A549 (cell line): ENCODE results near the gene PRCD. TPM values are rescaled to one million over a fixed set of nuclear protein-coding genes. Genes with fewer than 3 reads are reported as not detected.

Experiments used
- ATAC-seq, 2 experiments: fragments of 200-7000 bp in 1 of 2; fragments of >200 bp in 1 of 2; cut with Nextera tagmentation in 1 of 2; cut with Tn5 transposase in 1 of 2; 3 replicates each; pipeline versions ENCODE4 v1.8.0 to v1.9.1; 2018 to 2020; ENCODE audit warnings: mild to moderate bottlenecking in 1 of 2, moderate library complexity in 1 of 2
- CTCF ChIA-PET: fragments of 300-600 bp; sonication (Branson Sonifier 250); formaldehyde crosslinking; extraction: SDS; loops from one replicate; lab custom pipeline; 2021; ENCODE audit warnings: antibody characterized with exemption, inconsistent platforms; lab: Yijun Ruan, JAX
- POLR2A ChIA-PET: fragments of 350-600 bp; formaldehyde crosslinking; extraction: SDS; loops from one replicate; lab custom pipeline; 2021; ENCODE audit warnings: antibody characterized with exemption, inconsistent platforms; lab: Yijun Ruan, JAX
- DNase-seq, 2 experiments: peaks; one replicate each; pipeline versions ENCODE4 v3.0.0 to v3.0.0-alpha.2; 2011 to 2016; ENCODE audit warnings: low read depth in 1 of 2, low spot score in 1 of 2
- FAIRE-seq: peaks from 2 replicates; lab custom pipeline; 2011; peaks lifted over from hg19 to GRCh38; lab: Jason Lieb, UNC
- H3K27ac ChIP-seq, 2 experiments: fragments of >200 bp; sonication (Bioruptor Twin); formaldehyde crosslinking; 3 replicates each; pipeline ENCODE4 v1.5.1; 2016 to 2017
- H3K4me1 ChIP-seq: fragments of >200 bp; sonication (Bioruptor Twin); formaldehyde crosslinking; 3 replicates; pipeline ENCODE4 v1.6.1; 2016
- H3K4me2 ChIP-seq: fragments of >200 bp; sonication (Bioruptor Twin); formaldehyde crosslinking; 3 replicates; pipeline ENCODE4 v1.6.1; 2016
- H3K4me3 ChIP-seq: fragments of >200 bp; sonication (Bioruptor Twin); formaldehyde crosslinking; 3 replicates; pipeline ENCODE4 v1.5.1; 2016
- H3K9me3 ChIP-seq: fragments of >200 bp; sonication (Bioruptor Twin); formaldehyde crosslinking; 3 replicates; pipeline ENCODE4 v1.6.1; 2016
- CBX2 ChIP-seq: fragments of 200-600 bp; sonication (generic); IDR thresholded peaks from 2 replicates; pipeline ENCODE4 v1.6.1; 2016; ENCODE audit warnings: low read depth, mild to moderate bottlenecking, borderline replicate concordance
- CEBPB ChIP-seq, 2 experiments: fragments of >200 bp in 1 of 2; sonication (Bioruptor Twin) in 1 of 2; formaldehyde crosslinking in 1 of 2; IDR thresholded peaks; 2 replicates each; pipeline ENCODE4 v1.6.1; 2012 to 2016
- EHMT2 ChIP-seq: fragments of 200-600 bp; sonication (generic); IDR thresholded peaks from 2 replicates; pipeline ENCODE4 v1.6.1; 2016; ENCODE audit warnings: antibody characterized with exemption, low read depth, mild to moderate bottlenecking, moderate library complexity
- EP300 ChIP-seq, 2 experiments: fragments of >200 bp; sonication (Bioruptor Twin); formaldehyde crosslinking; IDR thresholded peaks; 2 replicates in 1 of 2; 3 replicates in 1 of 2; pipeline ENCODE4 v1.6.1; 2016 to 2017
- HEYL ChIP-seq: fragments of 250-450 bp; sonication (Bioruptor Pico); IDR thresholded peaks from 2 replicates; pipeline ENCODE4 v1.8.0; 2021; ENCODE audit warnings: mild to moderate bottlenecking, moderate library complexity
- HOXA7 ChIP-seq: fragments of 250-450 bp; sonication (Bioruptor Pico); IDR thresholded peaks from 2 replicates; pipeline ENCODE4 v1.5.0; 2020; ENCODE audit warnings: mild to moderate bottlenecking, moderate library complexity
- HOXB5 ChIP-seq: fragments of 250-450 bp; sonication (Bioruptor Pico); IDR thresholded peaks from 2 replicates; pipeline ENCODE4 v1.5.0; 2020; ENCODE audit warnings: mild to moderate bottlenecking, moderate library complexity
- KDM1A ChIP-seq: fragments of 200-600 bp; sonication (generic); IDR thresholded peaks from 2 replicates; pipeline ENCODE4 v1.6.1; 2016; ENCODE audit warnings: low read depth, mild to moderate bottlenecking
- KDM5A ChIP-seq: fragments of 200-600 bp; sonication (generic); IDR thresholded peaks from 2 replicates; pipeline ENCODE4 v1.6.1; 2016; ENCODE audit warnings: antibody characterized with exemption, mild to moderate bottlenecking
- MAFK ChIP-seq: fragments of 450-650 bp; IDR thresholded peaks from 2 replicates; pipeline ENCODE4 v1.6.1; 2014; ENCODE audit not compliant: partially characterized antibody
- MAZ ChIP-seq: fragments of 150-350 bp; IDR thresholded peaks from 2 replicates; pipeline ENCODE4 v1.6.1; 2014; ENCODE audit warnings: antibody characterized with exemption, low read depth, low read length, borderline replicate concordance
- MYC ChIP-seq: IDR thresholded peaks from 2 replicates; pipeline ENCODE4 v1.6.1; 2012; ENCODE audit warnings: mild to moderate bottlenecking, inconsistent platforms, low read length, improper control_type of control experiment, borderline replicate concordance
- POLR2A ChIP-seq: IDR thresholded peaks from 2 replicates; pipeline ENCODE4 v1.6.1; 2012; ENCODE audit warnings: mild to moderate bottlenecking, low read length
- POLR2AphosphoS2 ChIP-seq: conservative IDR thresholded peaks from 2 replicates; pipeline ENCODE4 v1.6.1; 2012; ENCODE audit warnings: low read length, improper control_type of control experiment, inconsistent platforms
- RAD21 ChIP-seq, 2 experiments: fragments of >200 bp in 1 of 2; sonication (Bioruptor Twin) in 1 of 2; formaldehyde crosslinking in 1 of 2; IDR thresholded peaks in 1 of 2; conservative IDR thresholded peaks in 1 of 2; 2 replicates in 1 of 2; 3 replicates in 1 of 2; pipeline ENCODE4 v1.6.1; 2012 to 2018; ENCODE audit warnings: inconsistent platforms in 1 of 2
- RARB ChIP-seq: fragments of 250-450 bp; sonication (Bioruptor Pico); IDR thresholded peaks from 2 replicates; pipeline ENCODE4 v1.8.0; 2021; ENCODE audit warnings: mild to moderate bottlenecking, moderate library complexity
- RCOR1 ChIP-seq: fragments of 150-350 bp; IDR thresholded peaks from 2 replicates; pipeline ENCODE4 v1.6.1; 2014; ENCODE audit warnings: antibody characterized with exemption, low read length, low read depth
- SMC3 ChIP-seq: fragments of >200 bp; sonication (Bioruptor Twin); formaldehyde crosslinking; IDR thresholded peaks from 3 replicates; pipeline ENCODE4 v1.6.1; 2018; ENCODE audit warnings: inconsistent platforms
- SREBF2 ChIP-seq: fragments of 450-650 bp; IDR thresholded peaks from 2 replicates; pipeline ENCODE4 v1.6.1; 2014; ENCODE audit warnings: mild to moderate bottlenecking, moderate library complexity
- TP53 ChIP-seq: fragments of 250-450 bp; sonication (Bioruptor Pico); IDR thresholded peaks from 2 replicates; pipeline ENCODE4 v1.5.0; 2021; ENCODE audit warnings: mild to moderate bottlenecking, moderate library complexity
- ZFP36 ChIP-seq: fragments of 450-650 bp; IDR thresholded peaks from 2 replicates; pipeline ENCODE4 v1.6.1; 2014; ENCODE audit warnings: borderline replicate concordance; ENCODE audit not compliant: partially characterized antibody
- ZNF302 ChIP-seq: fragments of 250-450 bp; sonication (Bioruptor Pico); IDR thresholded peaks from 2 replicates; pipeline ENCODE4 v1.9.0; 2021; ENCODE audit warnings: inconsistent platforms, mild to moderate bottlenecking, moderate library complexity
- WGBS: methylation state at CpG from one replicate; pipeline ENCODE4 v1.1.6; 2017; ENCODE audit errors: missing lambda C conversion rate; 5-methylcytosine and 5-hydroxymethylcytosine counted together
- polyA plus RNA-seq, 4 experiments: library from polyadenylated mRNA; depleted of rRNA in 3 of 4; stranded (reverse); fragments of >200 nt; fragmentation: RNase III in 1 of 4; extraction: RNeasy Plus Mini Kit Qiagen cat#74134 plus additional on column Dnase treatment in 1 of 4; gene quantifications; 2 replicates in 3 of 4; 3 replicates in 1 of 4; pipeline ENCODE4 v1.2.3, GENCODE V29; 2011 to 2017
- TF ChIP-seq, protein P1 (sequence below): fragments of 150-350 bp; IDR thresholded peaks from 2 replicates; pipeline ENCODE4 v1.6.1; 2014; ENCODE audit warnings: low read depth, mild to moderate bottlenecking, low read length
- TF ChIP-seq, protein P2 (sequence below): IDR thresholded peaks from 2 replicates; pipeline ENCODE4 v1.6.1; 2012; ENCODE audit warnings: low read depth, borderline replicate concordance
- TF ChIP-seq, protein P3 (sequence below): IDR thresholded peaks from 2 replicates; pipeline ENCODE4 v1.6.1; 2012

The PRCD gene
- polyA plus RNA-seq, 2 of the 4 experiments (the other 2 are of a cell fraction), result not detected

DNA sequence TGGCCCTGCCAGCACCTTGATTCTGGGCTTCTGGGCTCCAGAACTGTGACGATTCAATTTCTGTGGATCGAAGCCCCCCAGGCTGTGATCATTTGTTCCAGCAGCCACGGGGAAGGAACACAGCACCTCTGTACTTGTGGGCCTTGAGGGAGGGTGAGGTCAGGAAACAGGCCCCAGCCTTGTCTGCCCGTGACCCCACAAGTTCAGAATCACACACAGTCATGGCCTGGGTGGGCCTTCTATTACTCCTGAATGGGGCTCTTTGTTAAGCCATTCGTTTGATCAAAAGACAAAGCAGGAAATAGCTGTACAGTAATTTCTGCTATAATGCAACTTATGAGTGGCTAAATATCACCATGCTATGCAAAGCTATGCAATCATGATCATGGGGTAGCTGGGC is 35.7 kb downstream of the PRCD start:
- no peak for FAIRE-seq

DNA sequence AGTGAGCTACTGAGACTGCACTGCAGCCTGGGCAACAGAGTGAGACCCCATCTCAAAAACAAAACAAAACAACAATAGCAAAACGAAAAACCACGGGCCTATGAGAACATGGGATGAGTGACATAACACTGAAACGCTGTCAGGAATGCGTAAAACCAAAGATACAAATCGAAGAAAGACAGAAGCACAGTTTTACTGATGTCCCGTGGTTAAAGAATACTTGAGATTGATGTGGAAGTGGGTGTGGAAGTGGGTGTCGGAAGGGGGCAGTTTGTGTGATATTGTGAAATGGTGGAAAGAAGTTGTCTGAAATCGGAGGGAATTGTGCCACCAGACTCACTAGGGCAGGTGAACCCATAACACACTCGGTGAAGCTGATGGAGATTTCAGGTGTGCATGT is 36.3 kb downstream of the PRCD start:
- Histone ChIP-seq H3K4me3 (no peak overlapping the region), H3K4me1 (no peaks in the 10 kb centered on the region), H3K9me3 (no peaks in the 10 kb centered on the region), H3K27ac (no peak overlapping the region), H3K4me2 (no peak overlapping the region)
- POLR2A ChIA-PET, result interaction anchor here (0.6 kb wide), 1 partner anchor 86 kb away, joined by 3 read pairs; no protein-coding TSS in a partner anchor
- DNase-seq (no peak), FAIRE-seq (no peak), ATAC-seq (no peak)
- CTCF ChIA-PET, result interaction anchor here (0.8 to 6.0 kb wide), 9 partner anchors 9 to 105 kb away, joined by 3 to 45 read pairs (median 4); partner anchors contain the start of gene ST6GALNAC2
- WGBS, result 87% methylated on average over 9 of the region's 9 CpGs
- TF ChIP-seq ZFP36 (no peak), KDM1A (no peak), POLR2A (no peak), HOXB5 (no peak), MAFK (no peak), HEYL (CRISPR knock-in tag) (no peak), CEBPB (IDR thresholded peaks at IDR 0.05) (no peak), ZNF302 (CRISPR knock-in tag) (no peak), RCOR1 (no peak), TP53 (CRISPR knock-in tag) (no peak), MYC (no peak), RAD21 (conservative IDR thresholded peaks at IDR 0.05 in 1 of 2, IDR thresholded peaks at IDR 0.05 in 1 of 2) (no peak)
- TF ChIP-seq, protein P1, sequence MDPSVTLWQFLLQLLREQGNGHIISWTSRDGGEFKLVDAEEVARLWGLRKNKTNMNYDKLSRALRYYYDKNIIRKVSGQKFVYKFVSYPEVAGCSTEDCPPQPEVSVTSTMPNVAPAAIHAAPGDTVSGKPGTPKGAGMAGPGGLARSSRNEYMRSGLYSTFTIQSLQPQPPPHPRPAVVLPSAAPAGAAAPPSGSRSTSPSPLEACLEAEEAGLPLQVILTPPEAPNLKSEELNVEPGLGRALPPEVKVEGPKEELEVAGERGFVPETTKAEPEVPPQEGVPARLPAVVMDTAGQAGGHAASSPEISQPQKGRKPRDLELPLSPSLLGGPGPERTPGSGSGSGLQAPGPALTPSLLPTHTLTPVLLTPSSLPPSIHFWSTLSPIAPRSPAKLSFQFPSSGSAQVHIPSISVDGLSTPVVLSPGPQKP, result no peak

More for the DNA sequence above, 35.7 kb downstream of the PRCD start:
- TF ChIP-seq EP300 (IDR thresholded peaks at IDR 0.05), result no peak
- TF ChIP-seq MAZ, result no peak
- no peak for TF ChIP-seq SMC3
- no peak for TF ChIP-seq TP53 (CRISPR knock-in tag)
- no peak for TF ChIP-seq EHMT2
- TF ChIP-seq, protein P2, sequence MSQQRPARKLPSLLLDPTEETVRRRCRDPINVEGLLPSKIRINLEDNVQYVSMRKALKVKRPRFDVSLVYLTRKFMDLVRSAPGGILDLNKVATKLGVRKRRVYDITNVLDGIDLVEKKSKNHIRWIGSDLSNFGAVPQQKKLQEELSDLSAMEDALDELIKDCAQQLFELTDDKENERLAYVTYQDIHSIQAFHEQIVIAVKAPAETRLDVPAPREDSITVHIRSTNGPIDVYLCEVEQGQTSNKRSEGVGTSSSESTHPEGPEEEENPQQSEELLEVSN, result no peak
- TF ChIP-seq POLR2A, result no peak
- TF ChIP-seq KDM5A, result no peak
- TF ChIP-seq HOXA7 (CRISPR knock-in tag), result no peak
- TF ChIP-seq POLR2AphosphoS2, result no peak
- TF ChIP-seq SREBF2, result no peak
- TF ChIP-seq CBX2, result no peak
- no peak for TF ChIP-seq RARB (CRISPR knock-in tag)
- TF ChIP-seq RAD21 (conservative IDR thresholded peaks at IDR 0.05 in 1 of 2, IDR thresholded peaks at IDR 0.05 in 1 of 2), result no peak
- TF ChIP-seq, protein P3, sequence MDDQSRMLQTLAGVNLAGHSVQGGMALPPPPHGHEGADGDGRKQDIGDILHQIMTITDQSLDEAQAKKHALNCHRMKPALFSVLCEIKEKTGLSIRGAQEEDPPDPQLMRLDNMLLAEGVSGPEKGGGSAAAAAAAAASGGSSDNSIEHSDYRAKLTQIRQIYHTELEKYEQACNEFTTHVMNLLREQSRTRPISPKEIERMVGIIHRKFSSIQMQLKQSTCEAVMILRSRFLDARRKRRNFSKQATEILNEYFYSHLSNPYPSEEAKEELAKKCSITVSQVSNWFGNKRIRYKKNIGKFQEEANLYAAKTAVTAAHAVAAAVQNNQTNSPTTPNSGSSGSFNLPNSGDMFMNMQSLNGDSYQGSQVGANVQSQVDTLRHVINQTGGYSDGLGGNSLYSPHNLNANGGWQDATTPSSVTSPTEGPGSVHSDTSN, result no peak
- TF ChIP-seq MAFK, result no peak
- POLR2A ChIA-PET, result no interaction called here
- DNase-seq (no peak), ATAC-seq (no peak)
- no peaks in the 10 kb centered on the region for H3K9me3 ChIP-seq
- no peaks in the 10 kb centered on the region for H3K4me1 ChIP-seq
- H3K27ac ChIP-seq, result no peak overlapping the region
- no peak overlapping the region for H3K4me3 ChIP-seq
- H3K4me2 ChIP-seq, result no peak overlapping the region
- WGBS, result 73% methylated on average over 5 of the region's 5 CpGs
- CTCF ChIA-PET, result interaction anchor here (0.8 to 6.0 kb wide), 9 partner anchors 9 to 106 kb away, joined by 3 to 45 read pairs (median 4); partner anchors contain the start of gene ST6GALNAC2
